Measurements from ENCODE around the gene TBC1D2B.

Gene TBC1D2B

GRCh38 chr15:78077053-78077870 is at the start of gene TBC1D2B:
Gene TBC1D2B, minus strand, starts transcription at chr15:78077711. Its CDS starts 59 bp downstream, at chr15:78077652.
- peak; percentile 55 for DNase-seq (ENCODE audit: low spot score)

GRCh38 chr15:78125267-78125666 is 47.8 kb upstream of the TBC1D2B start:
- DNase-seq (ENCODE audit: low spot score) = no peak

DNA sequence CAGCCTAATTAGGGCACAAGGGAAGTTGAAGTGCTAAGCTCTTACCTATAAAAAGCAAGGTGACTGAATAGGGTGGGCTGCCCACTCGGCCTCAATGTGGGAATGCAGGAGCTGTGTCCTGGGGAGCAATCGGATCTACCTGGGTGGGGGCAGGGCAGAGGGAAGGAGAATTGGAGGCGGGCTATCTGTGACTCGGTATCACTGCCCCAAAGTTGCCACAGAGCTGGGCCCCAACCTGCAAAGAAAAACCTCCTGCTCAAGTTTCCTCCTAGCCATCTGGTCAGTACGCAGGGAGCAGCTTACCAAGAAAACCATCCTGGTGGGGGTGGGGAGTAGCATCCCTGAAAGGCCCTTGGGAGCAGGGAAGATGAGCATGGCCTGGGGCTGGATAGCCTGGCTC is 43.0 kb upstream of the TBC1D2B start:
- DNase-seq (ENCODE audit: low spot score) = no peak

GRCh38 chr15:78112551-78112950 is 35.0 kb upstream of the TBC1D2B start:
- no peak for DNase-seq (ENCODE audit: low spot score)

- DNase-seq (ENCODE audit: low spot score) = no peak
Observed at GRCh38 chr15:78111788-78112187, 34.3 kb upstream of the TBC1D2B start.

GRCh38 chr15:78110916-78111475 is 33.5 kb upstream of the TBC1D2B start:
- DNase-seq (ENCODE audit: low spot score) = no peak

GRCh38 chr15:78110096-78110495 is 32.6 kb upstream of the TBC1D2B start:
- no peak for DNase-seq (ENCODE audit: low spot score)

GRCh38 chr15:78109156-78109555 is 31.6 kb upstream of the TBC1D2B start:
- no peak for DNase-seq (ENCODE audit: low spot score)

- peak; percentile 83 for DNase-seq (ENCODE audit: low spot score)
Observed at GRCh38 chr15:78108300-78109084, 31.0 kb upstream of the TBC1D2B start.

DNA sequence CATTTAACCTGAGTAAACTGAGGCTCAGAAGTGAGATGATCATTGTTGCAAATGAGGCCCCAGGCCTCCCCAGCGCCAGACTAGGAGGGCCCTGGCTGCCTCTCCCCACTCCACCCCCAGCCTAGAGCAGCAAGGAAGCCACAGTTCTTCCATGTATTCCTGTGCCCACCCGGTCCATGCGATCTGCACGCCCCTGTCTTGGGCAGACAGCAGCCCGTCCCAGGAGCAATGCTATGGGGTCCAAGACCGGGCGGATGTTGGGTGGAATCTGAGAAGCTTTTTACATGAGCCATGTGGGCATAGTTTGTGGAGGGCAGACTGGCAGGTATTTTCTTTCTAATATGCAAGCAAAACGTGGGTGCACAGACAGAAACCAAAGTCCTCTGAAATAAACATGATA is 30.0 kb upstream of the TBC1D2B start:
- no peak for DNase-seq (ENCODE audit: low spot score)

DNA sequence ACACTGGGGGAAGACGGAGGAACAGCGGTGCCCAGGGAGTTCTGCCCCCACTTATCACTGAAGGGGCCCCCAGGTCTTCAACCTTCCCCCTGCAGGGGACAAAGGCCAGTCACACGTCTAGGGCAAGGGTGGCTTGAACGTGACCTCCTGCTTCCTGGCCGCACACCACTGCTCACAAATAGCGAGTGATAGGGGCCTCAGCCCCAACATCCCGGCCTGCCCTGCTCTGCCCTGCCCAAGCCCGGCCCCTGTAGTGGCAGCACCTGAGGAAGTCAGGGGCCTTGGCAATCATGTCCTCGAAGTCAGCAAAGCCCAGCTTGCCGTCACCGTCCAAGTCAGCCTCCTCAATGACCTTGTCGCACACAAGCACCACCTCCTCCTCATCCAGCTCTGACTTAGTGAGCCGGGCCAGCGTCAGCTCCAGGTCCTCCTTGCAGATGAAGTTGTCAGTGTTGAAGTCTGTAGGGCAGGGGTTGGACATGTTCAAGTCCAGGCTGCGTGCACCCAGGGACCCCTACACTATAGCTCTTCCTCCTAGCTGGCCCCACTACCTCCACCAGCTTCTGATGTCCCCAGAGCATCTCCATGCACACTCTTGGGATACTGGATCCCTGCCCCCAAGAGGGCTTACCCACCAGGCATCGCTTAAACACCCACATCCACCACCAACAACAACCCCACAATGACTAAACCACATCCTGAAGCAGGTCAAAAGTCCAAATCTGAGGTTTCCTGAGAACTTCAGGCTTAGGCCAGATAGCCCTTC is 28.1 kb upstream of the TBC1D2B start:
- DNase-seq (ENCODE audit: low spot score) = no peak

GRCh38 chr15:78104566-78105475 is 27.3 kb upstream of the TBC1D2B start:
- DNase-seq (ENCODE audit: low spot score) = no peak

GRCh38 chr15:78104119-78104479 is 26.6 kb upstream of the TBC1D2B start:
- DNase-seq (ENCODE audit: low spot score) = no peak

DNA sequence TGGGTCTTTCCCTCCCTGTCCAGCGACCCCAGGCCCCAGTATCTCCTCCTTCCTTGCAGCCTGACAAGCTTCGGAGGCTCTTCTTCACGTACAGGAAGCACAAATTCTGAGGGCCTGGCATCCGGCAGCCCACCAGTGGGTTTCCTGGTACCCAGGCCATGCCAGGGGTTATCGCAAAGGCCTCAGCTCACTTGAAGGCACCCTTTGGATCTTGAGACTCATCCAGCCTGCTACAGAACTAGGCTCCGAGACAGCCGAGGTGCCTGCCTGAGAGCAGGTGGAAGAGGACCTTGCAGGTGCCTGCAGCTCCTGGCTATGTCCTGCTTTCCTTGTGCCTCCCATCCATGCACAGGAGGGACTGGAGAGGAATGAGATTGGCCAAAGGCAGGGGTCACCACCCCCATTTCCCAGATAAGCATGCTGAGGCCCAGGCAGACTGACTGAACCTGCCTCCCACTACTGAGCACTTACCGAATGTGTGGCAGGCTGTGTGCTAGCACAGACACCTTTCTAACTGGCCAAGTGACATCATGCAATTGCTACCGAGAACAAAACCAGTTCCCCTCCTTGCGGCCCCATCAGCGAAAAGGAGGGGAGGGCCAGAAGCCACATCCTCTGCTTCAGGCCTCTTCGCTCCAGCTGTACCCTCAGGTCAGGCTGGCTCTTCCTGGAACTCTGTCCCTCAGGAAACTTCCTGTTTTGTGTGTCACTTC is 26.1 kb upstream of the TBC1D2B start:
- no peak for DNase-seq (ENCODE audit: low spot score)

- no peak for DNase-seq (ENCODE audit: low spot score)
Observed at GRCh38 chr15:78102741-78103140, 25.2 kb upstream of the TBC1D2B start.

DNA sequence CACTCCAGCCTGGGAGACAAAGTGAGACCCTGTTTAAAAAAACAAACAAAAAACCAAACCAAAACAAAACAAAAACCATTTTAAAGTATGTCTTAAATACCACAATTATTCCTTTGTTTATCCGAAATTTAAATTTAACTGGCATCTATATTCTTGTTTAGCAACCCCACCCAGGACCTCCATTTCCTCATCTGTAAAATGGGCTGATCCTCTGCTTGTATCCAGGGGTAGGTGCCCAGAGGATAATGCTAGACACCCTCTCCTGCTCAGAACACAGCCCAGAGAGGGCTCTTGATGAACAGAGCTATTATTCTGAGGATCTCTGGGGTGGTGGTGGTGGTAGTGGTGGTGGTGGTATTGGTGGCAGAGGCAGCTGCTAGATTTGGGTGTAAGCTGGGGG is 24.7 kb upstream of the TBC1D2B start:
- no peak for DNase-seq (ENCODE audit: low spot score)

DNA sequence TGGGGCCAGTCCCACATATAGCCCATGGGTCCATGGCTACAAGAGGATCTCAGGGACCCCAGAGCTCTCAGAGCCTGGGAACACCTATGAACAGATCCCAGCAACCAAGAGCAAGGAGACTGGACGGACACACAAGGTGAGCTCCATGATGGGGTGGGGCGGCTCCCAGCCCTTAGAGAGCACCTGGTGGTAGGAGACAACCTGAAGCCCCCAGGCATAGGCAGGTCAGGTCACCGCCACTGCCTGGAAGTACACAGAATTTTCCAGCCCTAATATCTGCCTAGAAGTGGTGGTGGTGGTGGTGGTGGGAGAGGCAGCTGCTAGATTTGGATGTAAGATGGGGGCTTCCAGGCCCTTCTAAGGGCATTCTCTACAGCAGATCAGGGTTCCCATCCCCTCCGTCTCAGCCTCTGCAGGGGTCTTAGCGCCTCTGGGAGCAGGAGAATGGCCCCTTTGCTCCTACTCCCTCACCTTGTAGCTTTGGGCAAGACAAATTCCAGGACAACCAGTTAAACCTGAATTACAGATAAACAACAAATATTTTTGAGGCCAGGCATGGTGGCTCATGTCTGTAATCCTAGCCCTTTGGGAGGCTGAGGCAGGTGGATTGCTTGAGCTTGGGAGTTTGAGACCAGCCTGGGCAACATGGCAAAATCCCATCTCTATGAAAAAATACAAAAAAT is 24.1 kb upstream of the TBC1D2B start:
- DNase-seq (ENCODE audit: low spot score) = no peak

DNA sequence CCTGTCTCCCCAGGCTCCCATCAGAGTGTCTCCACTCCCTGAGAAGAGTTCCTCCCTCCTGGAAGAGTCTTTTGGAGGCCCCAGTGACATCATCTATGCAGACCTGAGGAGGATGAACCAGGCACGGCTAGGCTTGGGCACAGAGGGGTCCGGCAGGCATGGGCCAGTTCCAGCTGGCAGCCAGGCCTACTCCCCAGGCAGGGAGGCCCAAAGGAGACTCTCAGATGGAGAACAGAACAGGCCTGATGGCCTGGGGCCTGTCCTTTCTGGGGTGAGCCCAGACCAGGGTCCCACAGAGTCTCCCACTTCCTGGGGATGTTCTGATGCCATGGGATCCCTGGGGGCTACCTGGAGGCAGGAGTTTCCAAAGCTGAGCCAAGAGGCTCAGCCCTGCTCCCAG is 23.4 kb upstream of the TBC1D2B start:
- no peak for DNase-seq (ENCODE audit: low spot score)

GRCh38 chr15:78098131-78098755 is 20.7 kb upstream of the TBC1D2B start:
- DNase-seq (ENCODE audit: low spot score) = no peak

DNA sequence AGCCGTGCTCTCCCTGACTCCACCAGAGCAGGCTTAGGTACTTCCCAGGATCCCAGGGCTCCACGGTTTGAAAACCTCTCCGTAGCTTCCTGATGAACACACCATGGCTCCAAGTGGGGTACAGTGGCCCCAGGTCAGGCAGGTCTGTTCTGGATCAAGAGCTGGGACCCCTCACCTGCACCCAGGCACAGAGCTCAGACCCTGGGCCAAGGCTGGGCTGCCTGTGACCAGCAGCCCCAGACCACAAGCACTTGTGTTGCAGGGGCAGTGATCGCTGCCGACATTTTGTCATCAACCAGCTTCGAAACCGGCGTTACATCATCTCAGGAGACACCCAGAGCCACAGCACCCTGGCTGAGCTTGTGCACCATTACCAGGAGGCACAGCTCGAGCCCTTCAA is 20.2 kb upstream of the TBC1D2B start:
- no peak for DNase-seq (ENCODE audit: low spot score)
